Measurements from ENCODE around the gene DRC7. TPM values are rescaled to one million over a fixed set of nuclear protein-coding genes. Genes with fewer than 3 reads are reported as not detected.

The DRC7 gene
- polyA plus RNA-seq, 1 of the 3 experiments (the other 2 are of a cell fraction): 0.58 TPM

GRCh38 chr16:57747496-57747895 lies 52.9 kb downstream of the DRC7 start:
- TF ChIP-seq GATA2 (CRISPR knock-in tag; IDR thresholded peaks at IDR 0.05) (no peak), TCF12 (IDR thresholded peaks at IDR 0.05) (no peak), RAD21 (IDR thresholded peaks at IDR 0.05; ENCODE audit: low read length) (no peak), CHD2 (IDR thresholded peaks at IDR 0.05; ENCODE audit: low read length, partially characterized antibody) (no peak), EP300 (IDR thresholded peaks at IDR 0.05; ENCODE audit: borderline replicate concordance in 1 of 2, low read depth in 1 of 2, low read length in 1 of 2) (no peak), FOXM1 (IDR thresholded peaks at IDR 0.05; ENCODE audit: low read depth) (no peak), SMC3 (IDR thresholded peaks at IDR 0.05; ENCODE audit: low read depth, low read length) (no peak), MXI1 (IDR thresholded peaks at IDR 0.05; ENCODE audit: low read depth, low read length) (no peak), FOSL2 (IDR thresholded peaks at IDR 0.05; ENCODE audit: borderline replicate concordance, low read depth) (no peak), GABPA (IDR thresholded peaks at IDR 0.05; ENCODE audit: low read depth) (no peak), FOXJ3 (CRISPR knock-in tag; IDR thresholded peaks at IDR 0.05) (no peak), USF1 (IDR thresholded peaks at IDR 0.05; ENCODE audit: borderline replicate concordance, low read depth) (no peak)
- TF ChIP-seq, protein P1, sequence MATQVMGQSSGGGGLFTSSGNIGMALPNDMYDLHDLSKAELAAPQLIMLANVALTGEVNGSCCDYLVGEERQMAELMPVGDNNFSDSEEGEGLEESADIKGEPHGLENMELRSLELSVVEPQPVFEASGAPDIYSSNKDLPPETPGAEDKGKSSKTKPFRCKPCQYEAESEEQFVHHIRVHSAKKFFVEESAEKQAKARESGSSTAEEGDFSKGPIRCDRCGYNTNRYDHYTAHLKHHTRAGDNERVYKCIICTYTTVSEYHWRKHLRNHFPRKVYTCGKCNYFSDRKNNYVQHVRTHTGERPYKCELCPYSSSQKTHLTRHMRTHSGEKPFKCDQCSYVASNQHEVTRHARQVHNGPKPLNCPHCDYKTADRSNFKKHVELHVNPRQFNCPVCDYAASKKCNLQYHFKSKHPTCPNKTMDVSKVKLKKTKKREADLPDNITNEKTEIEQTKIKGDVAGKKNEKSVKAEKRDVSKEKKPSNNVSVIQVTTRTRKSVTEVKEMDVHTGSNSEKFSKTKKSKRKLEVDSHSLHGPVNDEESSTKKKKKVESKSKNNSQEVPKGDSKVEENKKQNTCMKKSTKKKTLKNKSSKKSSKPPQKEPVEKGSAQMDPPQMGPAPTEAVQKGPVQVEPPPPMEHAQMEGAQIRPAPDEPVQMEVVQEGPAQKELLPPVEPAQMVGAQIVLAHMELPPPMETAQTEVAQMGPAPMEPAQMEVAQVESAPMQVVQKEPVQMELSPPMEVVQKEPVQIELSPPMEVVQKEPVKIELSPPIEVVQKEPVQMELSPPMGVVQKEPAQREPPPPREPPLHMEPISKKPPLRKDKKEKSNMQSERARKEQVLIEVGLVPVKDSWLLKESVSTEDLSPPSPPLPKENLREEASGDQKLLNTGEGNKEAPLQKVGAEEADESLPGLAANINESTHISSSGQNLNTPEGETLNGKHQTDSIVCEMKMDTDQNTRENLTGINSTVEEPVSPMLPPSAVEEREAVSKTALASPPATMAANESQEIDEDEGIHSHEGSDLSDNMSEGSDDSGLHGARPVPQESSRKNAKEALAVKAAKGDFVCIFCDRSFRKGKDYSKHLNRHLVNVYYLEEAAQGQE (IDR thresholded peaks at IDR 0.05; ENCODE audit: low read depth, low read length): no peak
- TF ChIP-seq, protein P2, sequence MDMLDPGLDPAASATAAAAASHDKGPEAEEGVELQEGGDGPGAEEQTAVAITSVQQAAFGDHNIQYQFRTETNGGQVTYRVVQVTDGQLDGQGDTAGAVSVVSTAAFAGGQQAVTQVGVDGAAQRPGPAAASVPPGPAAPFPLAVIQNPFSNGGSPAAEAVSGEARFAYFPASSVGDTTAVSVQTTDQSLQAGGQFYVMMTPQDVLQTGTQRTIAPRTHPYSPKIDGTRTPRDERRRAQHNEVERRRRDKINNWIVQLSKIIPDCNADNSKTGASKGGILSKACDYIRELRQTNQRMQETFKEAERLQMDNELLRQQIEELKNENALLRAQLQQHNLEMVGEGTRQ (IDR thresholded peaks at IDR 0.05; ENCODE audit: borderline replicate concordance, low read depth, low read length): no peak
- TF ChIP-seq, protein P3, sequence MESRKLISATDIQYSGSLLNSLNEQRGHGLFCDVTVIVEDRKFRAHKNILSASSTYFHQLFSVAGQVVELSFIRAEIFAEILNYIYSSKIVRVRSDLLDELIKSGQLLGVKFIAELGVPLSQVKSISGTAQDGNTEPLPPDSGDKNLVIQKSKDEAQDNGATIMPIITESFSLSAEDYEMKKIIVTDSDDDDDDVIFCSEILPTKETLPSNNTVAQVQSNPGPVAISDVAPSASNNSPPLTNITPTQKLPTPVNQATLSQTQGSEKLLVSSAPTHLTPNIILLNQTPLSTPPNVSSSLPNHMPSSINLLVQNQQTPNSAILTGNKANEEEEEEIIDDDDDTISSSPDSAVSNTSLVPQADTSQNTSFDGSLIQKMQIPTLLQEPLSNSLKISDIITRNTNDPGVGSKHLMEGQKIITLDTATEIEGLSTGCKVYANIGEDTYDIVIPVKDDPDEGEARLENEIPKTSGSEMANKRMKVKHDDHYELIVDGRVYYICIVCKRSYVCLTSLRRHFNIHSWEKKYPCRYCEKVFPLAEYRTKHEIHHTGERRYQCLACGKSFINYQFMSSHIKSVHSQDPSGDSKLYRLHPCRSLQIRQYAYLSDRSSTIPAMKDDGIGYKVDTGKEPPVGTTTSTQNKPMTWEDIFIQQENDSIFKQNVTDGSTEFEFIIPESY (IDR thresholded peaks at IDR 0.05; ENCODE audit: borderline replicate concordance, low read depth): no peak
- TF ChIP-seq, protein P4, sequence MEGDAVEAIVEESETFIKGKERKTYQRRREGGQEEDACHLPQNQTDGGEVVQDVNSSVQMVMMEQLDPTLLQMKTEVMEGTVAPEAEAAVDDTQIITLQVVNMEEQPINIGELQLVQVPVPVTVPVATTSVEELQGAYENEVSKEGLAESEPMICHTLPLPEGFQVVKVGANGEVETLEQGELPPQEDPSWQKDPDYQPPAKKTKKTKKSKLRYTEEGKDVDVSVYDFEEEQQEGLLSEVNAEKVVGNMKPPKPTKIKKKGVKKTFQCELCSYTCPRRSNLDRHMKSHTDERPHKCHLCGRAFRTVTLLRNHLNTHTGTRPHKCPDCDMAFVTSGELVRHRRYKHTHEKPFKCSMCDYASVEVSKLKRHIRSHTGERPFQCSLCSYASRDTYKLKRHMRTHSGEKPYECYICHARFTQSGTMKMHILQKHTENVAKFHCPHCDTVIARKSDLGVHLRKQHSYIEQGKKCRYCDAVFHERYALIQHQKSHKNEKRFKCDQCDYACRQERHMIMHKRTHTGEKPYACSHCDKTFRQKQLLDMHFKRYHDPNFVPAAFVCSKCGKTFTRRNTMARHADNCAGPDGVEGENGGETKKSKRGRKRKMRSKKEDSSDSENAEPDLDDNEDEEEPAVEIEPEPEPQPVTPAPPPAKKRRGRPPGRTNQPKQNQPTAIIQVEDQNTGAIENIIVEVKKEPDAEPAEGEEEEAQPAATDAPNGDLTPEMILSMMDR (IDR thresholded peaks at IDR 0.05): no peak
- no peak for DNase-seq
- H3K79me2 ChIP-seq (ENCODE audit: insufficient read depth): no peaks in the 10 kb centered on the region
- no peaks in the 10 kb centered on the region; a peak in 1 of 4 replicates for H3K4me1 ChIP-seq (ENCODE audit: control insufficient read depth in 1 of 2, insufficient read depth in 2 of 2, low read depth in 1 of 2, low read length in 1 of 2)
- H4K20me1 ChIP-seq (ENCODE audit: insufficient read depth): no peaks in the 10 kb centered on the region
- no peaks in the 10 kb centered on the region for H3K9me2 ChIP-seq
- no peaks in the 10 kb centered on the region for H3K27me3 ChIP-seq (ENCODE audit: insufficient read depth)
- no peak overlapping the region for H3K27ac ChIP-seq (ENCODE audit: low read depth in 2 of 2, low read length in 1 of 2)
- H3K9ac ChIP-seq: no peak overlapping the region
- H3F3A ChIP-seq (replicated peaks; ENCODE audit: insufficient read depth): no peaks in the 10 kb centered on the region
- CTCF ChIA-PET: no interaction called here
- POLR2A ChIA-PET: no interaction called here
- H3K36me3 ChIP-seq (replicated peaks in 1 of 2; ENCODE audit: control insufficient read depth in 1 of 2, insufficient read depth in 2 of 2, low read length in 1 of 2): peaks cover 3 to 13% of the 10 kb centered on the region in 2 experiments
- no peak overlapping the region for H3K4me2 ChIP-seq
- no peaks in the 10 kb centered on the region for H3K9me3 ChIP-seq
- H3K4me3 ChIP-seq (ENCODE audit: low read depth in 2 of 2, low read length in 1 of 2): no peak overlapping the region
- 97% methylated on average over 12 of the region's 12 CpGs for WGBS (ENCODE audit: low lambda C conversion rate)
- H2AFZ ChIP-seq (ENCODE audit: low read depth): no peak overlapping the region
